GM23248 (cell line): ENCODE data around the gene PLPPR1. TPM values are rescaled to one million over a fixed set of nuclear protein-coding genes. Genes with fewer than 3 reads are reported as not detected.

Experiments used
- DNase-seq: peaks from one replicate; pipeline ENCODE4 v3.0.0-alpha.2; 2015
- H2AFZ ChIP-seq: fragments of 200-600 bp; sonication (generic); 2 replicates; pipeline ENCODE4 v1.6.1; 2016; ENCODE audit warnings: antibody characterized with exemption
- H3F3A ChIP-seq: fragments of 200-600 bp; sonication (generic); 2 replicates; pipeline ENCODE4 v1.6.1; 2016; ENCODE audit warnings: mild to moderate bottlenecking, antibody characterized with exemption, mixed run types; ENCODE audit not compliant: insufficient read depth
- H3K27ac ChIP-seq: fragments of 200-600 bp; sonication (generic); 2 replicates; pipeline ENCODE4 v1.5.1; 2016; ENCODE audit warnings: mild to moderate bottlenecking
- H3K27me3 ChIP-seq: fragments of 200-600 bp; sonication (generic); replicated peaks from 2 replicates; pipeline ENCODE4 v1.6.1; 2016; ENCODE audit warnings: mild to moderate bottlenecking; ENCODE audit not compliant: insufficient read depth
- H3K36me3 ChIP-seq: fragments of 200-600 bp; sonication (generic); 2 replicates; pipeline ENCODE4 v1.6.1; 2016; ENCODE audit warnings: low read depth, mild to moderate bottlenecking
- H3K4me1 ChIP-seq: fragments of 200-600 bp; sonication (generic); 2 replicates; pipeline ENCODE4 v1.6.1; 2016; ENCODE audit warnings: mild to moderate bottlenecking; ENCODE audit not compliant: insufficient read depth
- H3K4me2 ChIP-seq: fragments of 200-600 bp; sonication (generic); one replicate; pipeline ENCODE4 v1.6.1; 2016; ENCODE audit warnings: mild to moderate bottlenecking; ENCODE audit not compliant: unreplicated experiment
- H3K4me3 ChIP-seq: fragments of 200-600 bp; sonication (generic); 2 replicates; pipeline ENCODE4 v1.5.1; 2016; ENCODE audit warnings: mild to moderate bottlenecking
- H3K79me2 ChIP-seq: fragments of 200-600 bp; sonication (generic); 2 replicates; pipeline ENCODE4 v1.6.1; 2016; ENCODE audit warnings: mild to moderate bottlenecking; ENCODE audit not compliant: insufficient read depth
- H3K9ac ChIP-seq: fragments of 200-600 bp; sonication (generic); 2 replicates; pipeline ENCODE4 v1.6.1; 2016; ENCODE audit warnings: mild to moderate bottlenecking
- H3K9me2 ChIP-seq: fragments of 200-600 bp; sonication (generic); 2 replicates; pipeline ENCODE4 v1.6.1; 2016; ENCODE audit warnings: mixed run types, mild to moderate bottlenecking, moderate library complexity; ENCODE audit not compliant: insufficient read depth
- H3K9me3 ChIP-seq: fragments of 200-600 bp; sonication (generic); one replicate; pipeline ENCODE4 v1.6.1; 2017; ENCODE audit warnings: low read depth
- H4K20me1 ChIP-seq: fragments of 200-600 bp; sonication (generic); 2 replicates; pipeline ENCODE4 v1.6.0; 2016; ENCODE audit not compliant: insufficient read depth
- EZH2 ChIP-seq: fragments of 200-600 bp; sonication (generic); IDR thresholded peaks from 2 replicates; pipeline ENCODE4 v1.6.1; 2018; ENCODE audit warnings: antibody characterized with exemption, mild to moderate bottlenecking; ENCODE audit not compliant: insufficient read depth, poor library complexity, severe bottlenecking
- EZH2phosphoT487 ChIP-seq: fragments of 200-600 bp; sonication (generic); IDR thresholded peaks from 2 replicates; pipeline ENCODE4 v1.6.1; 2018; ENCODE audit warnings: antibody characterized with exemption, moderate library complexity, mild to moderate bottlenecking, low read depth; ENCODE audit not compliant: insufficient read depth
- WGBS, 2 experiments: methylation state at CpG; one replicate each; pipeline ENCODE4 v1.1.6; 2015 to 2017; ENCODE audit warnings: low lambda C conversion rate in 2 of 2, low coverage in 1 of 2; ENCODE audit errors: missing lambda C conversion rate in 2 of 2; 5-methylcytosine and 5-hydroxymethylcytosine counted together
- in situ Hi-C: fragments of 300-500 bp; cut with MboI; formaldehyde crosslinking; loops from 2 replicates; pipeline ENCODE4 v1.15.0; 2020
- polyA plus RNA-seq: library from polyadenylated mRNA; unstranded; fragments of >200 nt; fragmentation: Nextera tagmentation; extraction: Ambion mirVana; gene quantifications from 2 replicates; pipeline ENCODE4 v1.2.1, GENCODE V29; 2016
- total RNA-seq: library from RNA; depleted of rRNA; stranded (reverse); fragments of >200 nt; shearing (Covaris generic); gene quantifications from 2 replicates; pipeline ENCODE4 v1.2.3, GENCODE V29; 2014

Gene PLPPR1
- total and polyA plus RNA-seq, 2 experiments from 2014 or later, result not detected

GRCh38 chr9:101172616-101173015 lies 144.1 kb downstream of the PLPPR1 start:
- no peak overlapping the region for H3K9ac ChIP-seq
- H3K36me3 ChIP-seq, result no peaks in the 10 kb centered on the region
- no peaks in the 10 kb centered on the region for H3F3A ChIP-seq
- H3K9me2 ChIP-seq, result no peaks in the 10 kb centered on the region
- H3K4me1 ChIP-seq, result no peaks in the 10 kb centered on the region
- no peaks in the 10 kb centered on the region for H3K27me3 ChIP-seq
- no peak overlapping the region for H3K4me2 ChIP-seq
- WGBS, 2 experiments, result 13 to 29% methylated on average over 1 of the region's 1 CpG
- no peak overlapping the region for H2AFZ ChIP-seq
- TF ChIP-seq EZH2 (no peak), EZH2phosphoT487 (no peak)
- no peak for DNase-seq
- no peaks in the 10 kb centered on the region for H3K9me3 ChIP-seq
- no peaks in the 10 kb centered on the region for H4K20me1 ChIP-seq
- H3K27ac ChIP-seq, result no peak overlapping the region
- in situ Hi-C loops, result no loop called here
- no peaks in the 10 kb centered on the region for H3K79me2 ChIP-seq
- no peak overlapping the region for H3K4me3 ChIP-seq

- 10 to 12% methylated on average over 1 of the region's 1 CpG for WGBS, 2 experiments
- H4K20me1 ChIP-seq, result no peaks in the 10 kb centered on the region
- no peaks in the 10 kb centered on the region for H3K36me3 ChIP-seq
- TF ChIP-seq EZH2, result no peak
- in situ Hi-C loops, result no loop called here
- no peaks in the 10 kb centered on the region for H3K9me3 ChIP-seq
- no peak overlapping the region for H3K27ac ChIP-seq
- H3K79me2 ChIP-seq, result no peaks in the 10 kb centered on the region
- no peak overlapping the region for H2AFZ ChIP-seq
- H3K4me1 ChIP-seq, result no peaks in the 10 kb centered on the region
- H3K9me2 ChIP-seq, result no peaks in the 10 kb centered on the region
- no peaks in the 10 kb centered on the region for H3F3A ChIP-seq
- H3K4me2 ChIP-seq, result no peak overlapping the region
- DNase-seq, result no peak
- no peak overlapping the region for H3K9ac ChIP-seq
- no peak overlapping the region for H3K4me3 ChIP-seq
- H3K27me3 ChIP-seq, result no peaks in the 10 kb centered on the region
Observed at GRCh38 chr9:101173907-101174306, 145.4 kb downstream of the PLPPR1 start.

GRCh38 chr9:101176384-101176783 lies 147.9 kb downstream of the PLPPR1 start:
- no peak overlapping the region for H3K9ac ChIP-seq
- H3K36me3 ChIP-seq, result no peaks in the 10 kb centered on the region
- no peak overlapping the region for H3K4me3 ChIP-seq
- TF ChIP-seq EZH2 (no peak), EZH2phosphoT487 (no peak)
- H3K4me1 ChIP-seq, result no peaks in the 10 kb centered on the region
- no peaks in the 10 kb centered on the region for H3K27me3 ChIP-seq
- no peaks in the 10 kb centered on the region for H3K9me3 ChIP-seq
- no peak for DNase-seq
- no peak overlapping the region for H2AFZ ChIP-seq
- no peak overlapping the region for H3K4me2 ChIP-seq
- no peaks in the 10 kb centered on the region for H3F3A ChIP-seq
- H3K9me2 ChIP-seq, result no peaks in the 10 kb centered on the region
- H3K79me2 ChIP-seq, result no peaks in the 10 kb centered on the region
- WGBS, 2 experiments, result 67 to 72% methylated on average over 5 of the region's 5 CpGs
- no peaks in the 10 kb centered on the region for H4K20me1 ChIP-seq
- H3K27ac ChIP-seq, result no peak overlapping the region
- in situ Hi-C loops, result no loop called here

GRCh38 chr9:101184813-101185278 lies 156.3 kb downstream of the PLPPR1 start:
- no peak overlapping the region for H3K27ac ChIP-seq
- no peak overlapping the region for H2AFZ ChIP-seq
- H4K20me1 ChIP-seq, result no peaks in the 10 kb centered on the region
- no peaks in the 10 kb centered on the region for H3K79me2 ChIP-seq
- no peaks in the 10 kb centered on the region for H3K9me3 ChIP-seq
- no peaks in the 10 kb centered on the region for H3K36me3 ChIP-seq
- 13 to 22% methylated on average over 2 of the region's 2 CpGs for WGBS, 2 experiments
- H3K4me1 ChIP-seq, result no peaks in the 10 kb centered on the region
- in situ Hi-C loops, result no loop called here
- H3F3A ChIP-seq, result no peaks in the 10 kb centered on the region
- no peaks in the 10 kb centered on the region for H3K9me2 ChIP-seq
- no peak for DNase-seq
- TF ChIP-seq EZH2, result no peak
- H3K9ac ChIP-seq, result no peak overlapping the region
- H3K27me3 ChIP-seq, result no peaks in the 10 kb centered on the region
- H3K4me2 ChIP-seq, result no peak overlapping the region
- no peak overlapping the region for H3K4me3 ChIP-seq

GRCh38 chr9:101191723-101192122 lies 163.2 kb downstream of the PLPPR1 start:
- H3K4me2 ChIP-seq, result no peak overlapping the region
- no peaks in the 10 kb centered on the region for H3K27me3 ChIP-seq
- H2AFZ ChIP-seq, result no peak overlapping the region
- TF ChIP-seq EZH2, result no peak
- no peak for TF ChIP-seq EZH2phosphoT487
- no peaks in the 10 kb centered on the region for H3F3A ChIP-seq
- no peaks in the 10 kb centered on the region for H3K79me2 ChIP-seq
- no peak overlapping the region for H3K4me3 ChIP-seq
- H3K9ac ChIP-seq, result no peak overlapping the region
- H3K27ac ChIP-seq, result no peak overlapping the region
- no peaks in the 10 kb centered on the region for H3K9me3 ChIP-seq
- in situ Hi-C loops, result no loop called here
- H3K4me1 ChIP-seq, result no peaks in the 10 kb centered on the region
- H3K9me2 ChIP-seq, result no peaks in the 10 kb centered on the region
- H3K36me3 ChIP-seq, result no peaks in the 10 kb centered on the region
- H4K20me1 ChIP-seq, result no peaks in the 10 kb centered on the region
- 13 to 20% methylated on average over 2 of the region's 2 CpGs for WGBS, 2 experiments
- DNase-seq, result no peak
